ENCODE results near the gene CHN2.

CHN2 gene

DNA sequence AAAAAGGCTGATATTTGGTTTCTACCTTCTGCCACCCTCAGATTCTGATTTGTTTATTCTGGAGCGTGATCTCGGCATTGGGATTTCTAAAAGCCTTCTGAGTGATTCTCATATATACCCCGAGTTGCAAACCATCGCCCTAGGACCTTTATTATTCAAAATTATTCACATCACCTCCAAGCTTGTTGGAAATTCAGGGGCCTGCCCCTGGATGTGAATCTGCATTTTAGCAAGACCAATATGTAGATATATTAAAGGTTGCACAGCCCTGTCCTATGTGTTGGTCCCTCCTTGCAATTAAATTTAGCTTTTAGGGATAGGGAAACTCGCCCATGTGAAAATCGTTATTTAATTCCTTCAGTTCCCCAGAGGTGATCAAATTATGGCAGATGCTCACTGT, 9.0 kb upstream of the CHN2 start:
- POLR2A ChIA-PET: no interaction called here
- no peak for DNase-seq
- peaks cover 0 to 6% (median 2%) of the 10 kb centered on the region in 4 experiments for H3K4me1 ChIP-seq (ENCODE audit: control extremely low read depth in 1 of 4, control insufficient read depth in 4 of 4, insufficient read depth in 4 of 4, low read length in 3 of 4)
- no peaks in the 10 kb centered on the region for H3K27me3 ChIP-seq (replicated peaks in 2 of 5; ENCODE audit: control insufficient read depth in 4 of 5, insufficient read depth in 5 of 5, low read length in 4 of 5)
- 93% methylated on average over 3 of the region's 6 CpGs for WGBS (ENCODE audit: insufficient coverage)
- CTCF ChIA-PET: no interaction called here
- H3K36me3 ChIP-seq (ENCODE audit: control insufficient read depth in 4 of 4, insufficient read depth in 4 of 4, low read length in 3 of 4): no peaks in the 10 kb centered on the region
- H3K4me3 ChIP-seq (ENCODE audit: control insufficient read depth in 1 of 7, extremely low read depth in 1 of 7, insufficient read depth in 4 of 7, low read depth in 2 of 7, low read length in 6 of 7): no peak overlapping the region
- H3K9me3 ChIP-seq (ENCODE audit: control extremely low read depth in 1 of 5, control insufficient read depth in 4 of 5, insufficient read depth in 2 of 5, low read depth in 1 of 5, low read length in 4 of 5): peaks cover 0 to 3% (median 0%) of the 10 kb centered on the region in 5 experiments
- no peak overlapping the region for H3K27ac ChIP-seq (ENCODE audit: insufficient read depth in 1 of 2, low read depth in 1 of 2, low read length in 2 of 2, poor library complexity in 1 of 2, severe bottlenecking in 2 of 2)

DNA sequence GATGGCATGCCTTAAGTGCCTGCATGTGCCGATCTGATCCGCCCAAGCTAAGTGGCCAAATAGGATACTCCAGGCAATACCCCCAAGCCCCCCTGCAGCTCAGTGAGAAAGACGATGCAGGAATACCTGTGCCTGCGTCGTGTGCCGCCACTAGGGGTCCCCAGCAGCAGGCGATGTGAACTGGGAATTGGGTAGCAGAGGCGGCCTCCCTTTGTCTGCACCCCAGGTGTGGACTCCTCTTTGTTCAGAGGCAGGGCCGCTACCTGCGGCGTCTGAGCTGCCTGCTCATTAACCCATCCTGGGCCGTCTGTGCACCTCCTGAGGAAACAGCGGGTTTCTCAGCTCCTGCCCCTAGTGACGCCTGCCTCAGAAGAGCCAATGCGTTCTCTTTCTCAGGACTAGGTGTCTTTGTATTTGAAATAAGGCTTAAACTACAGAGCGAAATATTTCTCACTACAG, 4.8 kb upstream of the CHN2 start:
- Histone ChIP-seq H3K27me3 (replicated peaks in 2 of 5; ENCODE audit: control insufficient read depth in 4 of 5, insufficient read depth in 5 of 5, low read length in 4 of 5) (peaks cover 0 to 4% (median 0%) of the 10 kb centered on the region in 5 experiments), H3K36me3 (ENCODE audit: control insufficient read depth in 4 of 4, insufficient read depth in 4 of 4, low read length in 3 of 4) (no peaks in the 10 kb centered on the region), H3K27ac (ENCODE audit: insufficient read depth in 1 of 2, low read depth in 1 of 2, low read length in 2 of 2, poor library complexity in 1 of 2, severe bottlenecking in 2 of 2) (no peak overlapping the region), H3K9me3 (ENCODE audit: control extremely low read depth in 1 of 5, control insufficient read depth in 4 of 5, insufficient read depth in 2 of 5, low read depth in 1 of 5, low read length in 4 of 5) (peaks cover 0 to under 1% (median 0%) of the 10 kb centered on the region in 5 experiments), H3K4me3 (ENCODE audit: control insufficient read depth in 1 of 7, extremely low read depth in 1 of 7, insufficient read depth in 4 of 7, low read depth in 2 of 7, low read length in 6 of 7) (peak overlapping the region in 2 of 7 experiments; percentile 28 to 52), H3K4me1 (ENCODE audit: control extremely low read depth in 1 of 4, control insufficient read depth in 4 of 4, insufficient read depth in 4 of 4, low read length in 3 of 4) (peaks cover 0 to 18% (median 7%) of the 10 kb centered on the region in 4 experiments)
- peak; percentile 57 to 66 (median 65) for DNase-seq
- WGBS (ENCODE audit: insufficient coverage): 24% methylated on average over 14 of the region's 16 CpGs
- CTCF ChIA-PET: interaction anchor here (0.6 to 7.0 kb wide), 53 partner anchors 10 to 268 kb away, joined by 3 to 85 read pairs (median 4); no protein-coding TSS in a partner anchor
- POLR2A ChIA-PET: no interaction called here

DNA sequence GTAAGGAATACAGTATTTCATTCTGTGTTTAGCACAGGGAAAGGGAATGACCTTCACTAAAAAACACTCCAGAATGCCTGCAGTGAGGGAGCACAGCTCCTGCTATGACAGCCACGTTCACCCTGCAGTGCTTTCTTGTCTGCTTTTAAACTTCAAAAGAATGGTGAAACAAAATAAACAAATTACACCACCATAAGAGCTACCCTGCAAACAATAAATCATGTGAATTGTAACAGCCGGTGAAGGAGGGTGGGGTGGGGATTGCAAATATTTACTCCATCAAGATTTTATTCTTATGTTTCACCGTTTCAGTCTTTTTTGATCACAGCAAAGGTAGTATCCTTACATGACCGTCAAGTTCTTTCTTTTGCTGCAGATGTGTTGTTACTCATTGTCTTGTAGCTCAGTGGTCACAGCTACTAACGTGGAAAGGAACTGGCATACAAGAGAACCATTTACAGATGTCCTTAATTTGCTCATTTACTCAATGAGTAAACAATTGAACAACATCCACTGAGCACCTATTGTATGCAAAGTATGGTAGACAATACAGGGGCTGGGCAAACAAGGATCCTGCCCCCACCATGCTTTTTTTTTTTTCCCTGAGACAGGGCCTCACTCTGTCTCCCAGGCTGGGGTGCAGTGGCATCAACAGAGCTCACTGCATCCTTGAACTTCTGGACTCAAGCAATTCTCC, 4.1 kb upstream of the CHN2 start:
- WGBS (ENCODE audit: insufficient coverage): 82% methylated on average over 3 of the region's 5 CpGs
- peaks cover 0 to 4% (median 0%) of the 10 kb centered on the region in 5 experiments for H3K27me3 ChIP-seq (replicated peaks in 2 of 5; ENCODE audit: control insufficient read depth in 4 of 5, insufficient read depth in 5 of 5, low read length in 4 of 5)
- no peaks in the 10 kb centered on the region for H3K36me3 ChIP-seq (ENCODE audit: control insufficient read depth in 4 of 4, insufficient read depth in 4 of 4, low read length in 3 of 4)
- no peak for DNase-seq
- POLR2A ChIA-PET: no interaction called here
- CTCF ChIA-PET: interaction anchor here (0.7 to 7.0 kb wide), 45 partner anchors 9 to 269 kb away, joined by 3 to 85 read pairs (median 5); no protein-coding TSS in a partner anchor
- no peak overlapping the region for H3K4me3 ChIP-seq (ENCODE audit: control insufficient read depth in 1 of 7, extremely low read depth in 1 of 7, insufficient read depth in 4 of 7, low read depth in 2 of 7, low read length in 6 of 7)
- peaks cover 1 to 21% (median 14%) of the 10 kb centered on the region in 4 experiments for H3K4me1 ChIP-seq (ENCODE audit: control extremely low read depth in 1 of 4, control insufficient read depth in 4 of 4, insufficient read depth in 4 of 4, low read length in 3 of 4)
- no peak overlapping the region for H3K27ac ChIP-seq (ENCODE audit: insufficient read depth in 1 of 2, low read depth in 1 of 2, low read length in 2 of 2, poor library complexity in 1 of 2, severe bottlenecking in 2 of 2)
- H3K9me3 ChIP-seq (ENCODE audit: control extremely low read depth in 1 of 5, control insufficient read depth in 4 of 5, insufficient read depth in 2 of 5, low read depth in 1 of 5, low read length in 4 of 5): no peaks in the 10 kb centered on the region

DNA sequence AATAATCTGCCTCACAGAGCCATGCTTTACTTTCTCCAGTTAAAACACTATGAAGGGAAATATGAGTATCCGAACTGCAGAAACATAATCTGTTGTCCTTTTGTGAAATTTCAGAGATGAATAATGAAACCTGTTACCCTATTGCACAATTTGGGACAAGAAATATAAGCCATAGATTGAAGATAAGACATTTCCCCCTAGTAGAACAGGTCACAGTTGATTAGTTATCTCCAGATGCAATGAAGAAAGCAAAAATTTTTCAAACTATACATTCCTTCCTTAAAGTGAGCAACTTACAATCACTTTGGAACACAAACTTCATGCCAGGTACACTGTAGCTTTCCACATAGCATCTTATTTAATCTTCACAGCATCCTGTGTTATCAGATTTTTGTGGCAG, 2.3 kb upstream of the CHN2 start:
- no CpG with 5 or more reads among the region's 1 CpG for WGBS (ENCODE audit: insufficient coverage)
- H3K4me3 ChIP-seq (ENCODE audit: control insufficient read depth in 1 of 7, extremely low read depth in 1 of 7, insufficient read depth in 4 of 7, low read depth in 2 of 7, low read length in 6 of 7): no peak overlapping the region
- peaks cover 19 to 39% (median 33%) of the 10 kb centered on the region in 4 experiments for H3K4me1 ChIP-seq (ENCODE audit: control extremely low read depth in 1 of 4, control insufficient read depth in 4 of 4, insufficient read depth in 4 of 4, low read length in 3 of 4)
- H3K27me3 ChIP-seq (replicated peaks in 2 of 5; ENCODE audit: control insufficient read depth in 4 of 5, insufficient read depth in 5 of 5, low read length in 4 of 5): peaks cover 0 to 4% (median 0%) of the 10 kb centered on the region in 5 experiments
- POLR2A ChIA-PET: no interaction called here
- H3K9me3 ChIP-seq (ENCODE audit: control extremely low read depth in 1 of 5, control insufficient read depth in 4 of 5, insufficient read depth in 2 of 5, low read depth in 1 of 5, low read length in 4 of 5): no peaks in the 10 kb centered on the region
- DNase-seq: no peak
- CTCF ChIA-PET: interaction anchor here (0.6 to 7.0 kb wide), 8 partner anchors 9 to 216 kb away, joined by 3 to 85 read pairs (median 12); no protein-coding TSS in a partner anchor
- no peaks in the 10 kb centered on the region for H3K36me3 ChIP-seq (ENCODE audit: control insufficient read depth in 4 of 4, insufficient read depth in 4 of 4, low read length in 3 of 4)
- H3K27ac ChIP-seq (ENCODE audit: insufficient read depth in 1 of 2, low read depth in 1 of 2, low read length in 2 of 2, poor library complexity in 1 of 2, severe bottlenecking in 2 of 2): no peak overlapping the region

DNA sequence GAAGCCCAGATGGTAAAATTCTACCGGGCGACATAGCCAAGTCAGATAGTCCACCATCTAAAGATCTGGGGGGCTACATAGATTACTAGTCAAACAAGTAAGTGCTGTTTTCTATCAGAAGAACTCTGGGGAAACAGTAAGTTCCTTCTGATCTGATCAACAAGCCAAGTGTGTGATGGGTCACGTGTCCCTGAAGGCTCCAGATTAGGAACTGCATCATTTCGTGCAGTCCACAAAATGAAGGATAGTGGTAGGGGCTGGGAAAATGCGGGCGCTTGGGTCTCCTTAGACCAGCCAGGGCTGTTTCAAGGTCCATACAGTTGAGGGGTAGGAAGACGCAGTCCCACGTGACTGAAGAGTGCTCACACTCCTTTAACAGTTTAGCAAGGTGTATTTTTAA, 1.8 kb upstream of the CHN2 start:
- no peaks in the 10 kb centered on the region for H3K36me3 ChIP-seq (ENCODE audit: control insufficient read depth in 4 of 4, insufficient read depth in 4 of 4, low read length in 3 of 4)
- peaks cover 21 to 44% (median 35%) of the 10 kb centered on the region in 4 experiments for H3K4me1 ChIP-seq (ENCODE audit: control extremely low read depth in 1 of 4, control insufficient read depth in 4 of 4, insufficient read depth in 4 of 4, low read length in 3 of 4)
- 96% methylated on average over 8 of the region's 8 CpGs for WGBS (ENCODE audit: insufficient coverage)
- peaks cover 0 to 4% (median 0%) of the 10 kb centered on the region in 5 experiments for H3K27me3 ChIP-seq (replicated peaks in 2 of 5; ENCODE audit: control insufficient read depth in 4 of 5, insufficient read depth in 5 of 5, low read length in 4 of 5)
- H3K9me3 ChIP-seq (ENCODE audit: control extremely low read depth in 1 of 5, control insufficient read depth in 4 of 5, insufficient read depth in 2 of 5, low read depth in 1 of 5, low read length in 4 of 5): no peaks in the 10 kb centered on the region
- H3K27ac ChIP-seq (ENCODE audit: insufficient read depth in 1 of 2, low read depth in 1 of 2, low read length in 2 of 2, poor library complexity in 1 of 2, severe bottlenecking in 2 of 2): no peak overlapping the region
- H3K4me3 ChIP-seq (ENCODE audit: control insufficient read depth in 1 of 7, extremely low read depth in 1 of 7, insufficient read depth in 4 of 7, low read depth in 2 of 7, low read length in 6 of 7): no peak overlapping the region
- DNase-seq: no peak
- ChIA-PET POLR2A (no interaction called here), CTCF (interaction anchor here (0.6 to 7.0 kb wide), 6 partner anchors 10 to 215 kb away, joined by 4 to 85 read pairs (median 16); no protein-coding TSS in a partner anchor)

DNA sequence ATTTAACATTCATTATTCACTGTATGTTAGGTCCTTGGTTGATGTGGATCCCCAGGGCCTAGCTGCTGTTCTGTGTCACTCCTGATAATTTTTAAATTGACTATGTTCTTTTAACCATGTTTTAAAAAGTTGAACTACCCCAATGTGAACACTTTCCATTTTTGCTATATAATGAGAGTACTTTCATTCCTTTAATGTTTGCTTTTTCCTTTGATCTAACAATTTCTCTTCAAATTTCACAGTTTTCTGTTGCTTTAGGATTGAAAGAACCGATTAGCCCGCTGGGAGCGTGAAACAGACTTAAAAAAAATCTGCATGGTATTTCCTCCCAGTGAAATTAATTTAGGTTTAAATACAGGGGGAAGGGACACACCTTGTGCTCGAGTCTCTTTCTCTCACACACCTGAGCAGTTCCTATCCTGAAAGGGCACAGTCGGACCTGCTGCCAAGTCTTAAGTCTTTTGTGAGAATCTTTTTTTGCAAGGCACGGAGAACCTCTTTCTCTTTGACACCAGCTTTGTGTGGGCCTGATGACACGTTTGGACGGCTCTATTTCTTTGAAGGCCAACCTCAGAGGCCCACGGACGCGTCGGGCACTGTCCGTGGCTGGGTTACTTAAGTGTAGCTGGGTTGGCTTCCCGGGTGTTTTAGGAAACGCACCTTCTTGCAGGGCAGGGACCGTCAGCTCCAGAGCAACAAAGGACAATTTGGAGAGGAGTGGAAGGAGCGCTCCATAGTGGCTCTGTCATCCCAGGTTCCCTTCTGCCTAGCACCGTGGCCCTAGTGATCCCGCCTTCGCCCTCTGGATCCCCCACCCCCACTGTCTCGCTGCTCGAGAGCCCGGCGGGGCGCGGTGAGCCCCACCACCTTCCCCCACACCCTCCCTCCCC, 1.0 kb upstream of the CHN2 start:
- POLR2A ChIA-PET: no interaction called here
- Histone ChIP-seq H3K9me3 (ENCODE audit: control extremely low read depth in 1 of 5, control insufficient read depth in 4 of 5, insufficient read depth in 2 of 5, low read depth in 1 of 5, low read length in 4 of 5) (no peaks in the 10 kb centered on the region), H3K4me3 (ENCODE audit: control insufficient read depth in 1 of 7, extremely low read depth in 1 of 7, insufficient read depth in 4 of 7, low read depth in 2 of 7, low read length in 6 of 7) (peak overlapping the region in 4 of 7 experiments; percentile 21 to 91 (median 86)), H3K4me1 (ENCODE audit: control extremely low read depth in 1 of 4, control insufficient read depth in 4 of 4, insufficient read depth in 4 of 4, low read length in 3 of 4) (peaks cover 21 to 46% (median 36%) of the 10 kb centered on the region in 4 experiments), H3K36me3 (ENCODE audit: control insufficient read depth in 4 of 4, insufficient read depth in 4 of 4, low read length in 3 of 4) (no peaks in the 10 kb centered on the region), H3K27me3 (replicated peaks in 2 of 5; ENCODE audit: control insufficient read depth in 4 of 5, insufficient read depth in 5 of 5, low read length in 4 of 5) (peaks cover 0 to 4% (median 0%) of the 10 kb centered on the region in 5 experiments), H3K27ac (ENCODE audit: insufficient read depth in 1 of 2, low read depth in 1 of 2, low read length in 2 of 2, poor library complexity in 1 of 2, severe bottlenecking in 2 of 2) (no peak overlapping the region)
- WGBS (ENCODE audit: insufficient coverage): 80% methylated on average over 12 of the region's 26 CpGs
- CTCF ChIA-PET: interaction anchor here (1.0 to 7.0 kb wide), 3 partner anchors 32 to 214 kb away, joined by 3 to 85 read pairs (median 47); no protein-coding TSS in a partner anchor
- no peak for DNase-seq

All from common myeloid progenitor, CD34-positive (primary cell).